ENCODE measurements around the gene TRIP6.
"Not testable (repeated sequence)": the region's sequence is repeated elsewhere in the genome, so short reads cannot be mapped to it uniquely, and the experiment has no call there.

Gene TRIP6

DNA sequence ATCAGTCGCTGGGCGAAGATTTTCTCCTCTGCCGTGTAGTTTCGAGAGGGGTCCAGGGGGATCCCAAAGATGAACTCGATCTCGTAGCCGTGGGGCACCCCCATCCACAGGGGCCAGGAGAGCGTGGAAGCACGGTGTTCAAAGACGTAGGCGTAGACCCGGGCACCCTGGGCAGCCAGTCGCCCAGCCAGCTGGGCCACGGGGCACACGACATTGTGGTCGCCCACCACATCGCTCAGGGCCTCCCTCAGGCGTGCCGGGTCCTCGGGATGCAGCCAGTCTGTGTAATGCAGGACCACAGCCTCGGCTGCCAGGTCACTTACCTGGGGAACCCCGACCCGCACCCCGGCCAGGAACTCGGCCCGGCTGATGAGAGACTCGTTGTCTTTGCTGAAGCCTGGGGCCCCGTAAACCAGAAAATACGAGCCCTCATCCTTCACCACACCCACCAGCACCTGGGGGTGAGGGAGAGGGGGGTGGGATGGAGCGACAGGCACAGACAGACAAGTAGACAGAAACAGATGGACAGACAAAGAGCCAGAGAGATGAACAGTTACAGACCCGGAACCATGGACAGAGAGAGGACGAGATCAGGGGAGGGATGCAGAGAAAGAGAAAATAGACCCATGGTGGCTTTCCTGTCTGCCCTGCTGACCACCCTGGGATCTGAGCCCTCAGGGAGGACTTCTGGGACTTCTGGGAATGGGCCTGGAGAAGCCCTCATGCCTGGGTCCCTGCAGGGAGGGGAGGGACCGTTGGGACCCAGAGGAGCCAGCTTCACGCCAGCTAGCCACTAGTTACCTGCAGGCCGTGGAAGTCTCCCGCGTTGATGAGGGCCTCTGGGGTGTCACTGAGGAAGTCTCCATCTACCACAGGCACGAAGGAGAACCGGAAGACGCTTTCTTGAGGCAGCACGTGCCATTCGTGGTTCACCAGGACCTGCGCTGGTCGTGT is 25.5 kb downstream of the TRIP6 start:
- no peak for DNase-seq

DNA sequence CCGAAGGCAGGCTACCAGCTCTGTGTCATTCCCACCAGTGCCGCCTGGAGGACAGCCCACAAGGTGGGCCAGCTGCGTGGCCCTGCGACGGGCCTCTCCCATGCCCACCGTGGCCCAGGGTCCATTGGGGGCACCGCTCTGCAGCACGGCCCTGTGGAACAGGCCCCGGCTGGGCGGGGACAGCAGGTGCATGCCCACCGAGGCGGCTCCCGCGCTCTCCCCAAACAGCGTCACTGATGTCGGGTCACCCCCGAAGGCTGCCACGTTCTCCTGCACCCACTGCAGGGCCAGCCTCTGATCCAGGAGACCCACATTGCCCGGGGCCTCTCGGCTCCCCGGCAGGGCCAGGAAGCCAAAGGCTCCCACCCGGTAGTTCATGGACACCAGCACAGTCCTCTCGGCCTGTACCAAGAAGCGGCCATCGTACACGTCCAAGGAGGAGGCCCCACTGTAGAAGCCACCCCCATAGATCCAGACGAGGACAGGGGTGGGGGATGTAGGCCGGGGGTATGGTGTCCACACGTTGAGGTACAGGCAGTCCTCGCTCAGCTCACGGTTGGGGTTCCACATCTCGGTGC is 26.2 kb downstream of the TRIP6 start:
- no peak for DNase-seq

DNA sequence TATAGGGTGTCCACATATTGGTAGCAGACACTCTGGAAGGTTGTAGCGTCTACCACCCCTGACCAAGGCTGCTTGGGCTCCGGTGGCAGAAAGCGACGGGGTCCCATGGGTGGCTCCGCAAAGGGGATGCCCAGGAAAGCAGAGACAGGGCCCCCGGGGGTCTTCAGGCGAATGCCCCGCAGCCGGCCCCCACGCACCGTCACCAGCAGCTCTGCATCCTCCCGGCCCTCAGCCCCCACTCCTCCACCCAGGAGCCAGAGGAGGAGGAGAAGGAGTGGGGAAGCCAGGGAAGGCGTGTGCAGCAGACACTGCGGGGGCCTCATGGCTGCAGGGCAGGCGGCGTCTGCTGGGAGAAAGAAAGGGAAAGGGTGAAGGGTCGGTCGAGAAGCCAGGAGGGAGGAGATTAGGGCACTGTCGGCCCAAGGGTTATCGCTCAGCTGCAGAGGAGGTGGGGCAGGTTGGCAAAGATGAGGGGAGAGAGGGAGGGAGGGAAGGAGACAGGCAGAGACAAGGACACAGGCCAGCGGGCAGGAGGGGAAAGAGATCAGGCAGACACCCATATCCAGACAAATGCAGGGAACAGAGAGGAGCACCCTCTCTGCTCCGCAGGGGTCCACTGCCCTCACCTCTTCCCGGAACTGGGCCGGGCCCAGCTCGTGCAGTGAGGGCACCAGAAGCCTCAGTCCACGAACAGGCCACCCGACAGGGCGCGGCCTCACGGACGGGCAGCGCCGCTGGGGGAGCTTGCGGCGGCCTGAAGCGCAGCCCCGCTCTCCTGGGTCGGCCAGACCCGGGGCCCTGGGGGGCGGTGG is 26.9 kb downstream of the TRIP6 start:
- DNase-seq = no peak

DNA sequence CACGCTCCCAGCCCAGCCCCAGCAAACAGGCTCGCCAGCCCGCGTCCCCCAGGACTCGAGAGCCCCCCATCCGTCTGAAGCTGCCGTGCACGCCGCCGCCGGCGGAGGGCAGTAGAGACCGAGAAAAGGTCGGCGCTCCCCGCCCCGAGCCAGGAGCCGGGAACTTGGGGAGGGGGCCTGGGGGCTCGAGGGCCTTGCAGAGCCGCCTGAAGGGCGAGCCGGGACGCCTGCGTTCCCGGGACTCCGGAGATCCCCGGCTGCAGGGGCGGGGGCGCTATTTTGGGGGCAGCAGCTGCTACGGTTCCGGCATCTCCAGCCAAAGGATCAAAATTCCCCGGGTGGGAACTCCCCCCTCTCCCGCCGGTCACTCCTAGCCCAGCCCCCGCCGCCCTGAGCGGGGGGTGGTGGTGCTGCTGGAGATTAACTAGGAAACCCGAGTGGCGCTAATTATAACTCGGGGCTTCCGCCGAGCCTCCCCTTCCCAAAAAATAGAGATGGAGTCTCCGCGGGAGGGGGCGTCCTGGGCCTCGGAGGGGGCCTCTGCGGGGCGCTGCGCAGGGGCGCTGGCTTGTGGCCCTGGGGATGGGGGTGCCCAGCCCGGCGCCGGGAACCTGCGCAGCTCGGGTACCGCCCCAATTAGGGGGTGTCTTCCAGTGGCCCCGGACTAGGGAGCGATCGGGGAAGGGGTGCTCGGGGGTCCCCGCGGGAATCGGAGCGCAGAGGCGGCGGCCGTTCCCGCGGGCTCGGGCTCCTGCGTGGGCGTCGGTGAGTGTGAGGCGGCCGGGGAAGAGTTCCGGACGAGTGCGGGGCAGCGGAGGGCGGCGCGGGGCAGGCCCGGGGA is 27.9 kb downstream of the TRIP6 start:
- DNase-seq = peak; percentile 75

DNA sequence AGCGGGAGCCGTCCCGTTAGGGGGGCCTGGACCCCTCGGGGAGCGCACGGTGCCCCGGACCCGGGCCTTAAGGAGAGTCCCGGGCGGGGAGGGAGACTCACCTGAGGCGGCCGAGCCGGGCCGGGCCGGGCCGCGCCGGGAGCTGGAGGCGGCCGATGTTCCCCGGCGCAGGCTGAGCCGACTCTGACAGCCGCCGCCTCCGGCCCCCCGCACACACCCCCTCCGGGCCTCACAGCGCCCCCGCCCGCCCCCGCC is 28.4 kb downstream of the TRIP6 start, which contains the start of gene ACHE:
Gene ACHE, minus strand, starts transcription at position 188 of the 255 bp plus-strand sequence. CDS start 1,656 bp downstream, outside the sequence.
- no peak for DNase-seq

DNA sequence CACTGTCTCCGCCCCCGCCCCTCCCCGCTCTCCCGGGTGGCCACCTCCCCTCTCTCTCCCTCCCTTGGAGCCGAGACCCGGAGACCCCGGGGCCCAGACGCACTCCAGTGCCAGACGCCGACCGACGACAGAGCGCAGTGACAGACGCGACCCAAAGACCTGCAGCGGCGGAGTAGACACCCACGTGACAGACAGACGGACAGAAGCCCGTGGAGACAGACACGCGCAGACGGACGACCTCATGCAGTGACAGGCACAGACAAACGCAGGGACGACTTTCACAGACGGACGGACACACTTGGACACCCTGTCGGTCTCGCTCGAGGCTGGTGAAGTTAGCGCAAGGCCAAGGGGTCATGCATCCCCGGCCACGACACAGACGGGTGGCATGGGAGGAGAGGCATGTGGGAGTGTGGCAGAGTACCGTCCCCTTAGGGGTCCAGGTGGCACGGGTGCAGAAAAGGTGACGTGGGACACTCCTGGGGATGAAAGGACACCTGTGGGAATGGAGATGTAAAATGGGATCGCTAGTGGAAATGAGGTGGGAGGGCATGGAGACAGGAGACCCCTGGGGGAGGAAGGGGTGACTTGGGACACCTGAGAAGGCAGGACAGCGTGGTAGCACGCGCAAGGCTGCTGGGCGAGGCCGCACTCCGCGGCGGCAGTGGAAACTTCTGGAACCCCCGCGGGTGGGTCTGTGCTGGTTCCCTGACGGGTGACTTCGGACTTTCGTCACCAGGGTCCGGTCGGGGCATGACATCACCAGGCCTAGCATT is 29.0 kb downstream of the TRIP6 start:
- peak; percentile 41 for DNase-seq

DNA sequence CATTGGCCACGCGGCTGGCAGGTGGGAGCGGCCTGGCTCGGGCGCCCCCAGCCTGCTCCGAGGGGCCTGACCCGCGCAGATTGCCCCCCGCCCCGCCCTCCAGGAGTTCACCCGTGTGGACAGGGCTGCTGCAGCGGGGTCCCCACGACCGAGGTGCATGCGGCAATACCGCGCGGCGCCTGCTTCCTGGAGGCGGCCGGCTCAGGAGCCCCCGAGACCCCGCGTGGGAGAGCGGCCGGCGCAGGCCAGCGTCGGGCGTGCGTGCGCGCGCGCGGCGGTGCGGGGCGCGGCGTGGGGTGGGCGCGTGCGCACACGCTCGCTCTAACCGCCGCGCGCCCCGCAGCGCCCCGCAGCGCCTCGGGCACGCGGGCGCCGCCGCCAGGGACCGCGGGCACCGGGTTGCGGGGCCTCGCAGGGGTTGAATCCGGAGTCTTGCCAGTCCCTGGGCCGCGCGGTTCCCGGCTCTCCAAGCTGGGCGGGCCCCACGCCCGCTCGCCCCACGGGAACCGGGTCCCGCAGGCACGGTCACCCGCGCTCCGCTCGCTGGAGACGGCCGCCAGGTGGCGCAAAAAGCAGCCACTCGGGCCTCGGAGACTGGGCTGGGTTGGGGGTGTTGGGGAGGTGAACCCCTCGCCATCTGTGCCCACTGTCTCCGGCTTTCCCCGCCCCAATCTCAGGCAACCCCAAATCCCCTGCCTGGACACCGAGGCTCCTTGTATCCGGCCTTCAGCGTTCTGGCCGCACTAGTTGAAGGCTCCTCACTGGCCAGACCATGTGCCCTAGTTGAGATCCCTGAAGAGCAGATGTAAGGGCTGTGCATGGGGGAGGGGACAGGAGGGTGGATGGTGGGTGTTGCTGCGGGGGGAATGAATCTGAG is 29.8 kb downstream of the TRIP6 start:
- peak; percentile 32 for DNase-seq

DNA sequence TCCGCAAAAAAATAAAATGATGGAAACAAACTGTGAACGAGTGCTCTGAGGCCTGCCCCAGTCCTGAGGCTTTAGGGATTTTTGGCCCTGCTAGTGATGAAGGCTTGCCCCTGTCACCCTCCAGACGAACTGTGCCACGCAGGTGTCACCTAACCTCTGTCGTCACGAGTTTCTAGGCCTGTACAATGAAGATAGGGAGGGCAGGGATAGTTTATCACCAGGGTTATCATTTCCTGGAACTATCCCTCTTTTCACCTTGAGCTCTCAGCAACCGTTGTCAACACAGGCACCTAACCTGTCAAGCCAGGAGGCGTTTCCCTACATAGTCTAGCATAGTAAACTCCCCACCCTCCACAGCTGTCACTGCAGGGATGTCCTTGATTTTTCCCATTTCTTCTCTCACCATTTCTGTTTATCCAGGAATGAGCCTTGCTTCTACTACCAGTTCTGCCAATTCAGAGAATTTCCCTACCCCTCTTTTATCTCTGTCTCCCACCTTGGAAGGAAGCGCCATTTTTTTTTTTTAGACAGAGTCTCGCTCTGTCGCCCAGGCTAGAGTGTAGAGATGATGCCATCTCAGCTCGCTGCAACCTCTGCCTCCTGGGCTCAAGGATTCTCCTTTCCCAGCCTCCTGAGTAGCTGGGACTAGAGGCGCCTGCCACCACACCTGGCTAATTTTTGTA is 30.7 kb downstream of the TRIP6 start:
- DNase-seq = no peak

DNA sequence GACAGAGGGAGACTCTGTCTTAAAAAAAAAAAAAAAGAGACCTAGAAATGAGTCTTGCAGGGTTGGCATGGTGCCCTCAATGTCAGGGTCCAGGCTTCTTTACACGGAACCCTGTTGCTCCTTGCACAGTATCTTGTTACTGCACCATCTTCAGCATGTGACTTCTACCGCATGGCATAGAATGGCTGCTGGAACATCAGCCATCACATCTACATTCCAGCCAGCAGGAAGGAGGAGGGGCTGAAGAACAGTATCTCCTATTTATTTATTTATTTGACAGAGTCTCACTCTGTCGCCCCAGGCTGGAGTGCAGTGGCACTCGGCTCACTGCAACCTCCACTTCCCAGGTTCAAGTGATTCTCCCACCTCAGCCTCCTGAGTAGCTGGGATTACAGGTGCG is 32.2 kb downstream of the TRIP6 start:
- no peak for DNase-seq

DNA sequence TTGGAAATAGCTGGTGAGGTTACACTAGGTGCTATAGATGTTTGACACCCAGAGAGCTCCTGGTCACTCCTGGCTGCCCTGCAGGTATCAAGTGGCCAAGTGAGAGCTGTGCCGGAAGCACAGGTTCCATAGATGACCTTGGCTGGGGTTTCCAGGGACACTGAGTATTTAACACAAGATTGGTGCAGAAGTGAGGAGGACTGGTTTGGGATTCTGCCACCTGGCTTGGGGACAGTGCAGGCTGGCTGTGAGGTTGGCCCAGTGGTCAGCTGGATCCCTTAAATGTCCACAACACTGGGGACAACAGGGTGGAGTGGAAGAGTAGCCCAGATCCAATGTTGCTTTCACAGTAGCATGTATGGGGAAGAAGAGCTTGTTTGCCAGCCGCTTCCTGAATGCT is 33.8 kb downstream of the TRIP6 start:
- DNase-seq = no peak

DNA sequence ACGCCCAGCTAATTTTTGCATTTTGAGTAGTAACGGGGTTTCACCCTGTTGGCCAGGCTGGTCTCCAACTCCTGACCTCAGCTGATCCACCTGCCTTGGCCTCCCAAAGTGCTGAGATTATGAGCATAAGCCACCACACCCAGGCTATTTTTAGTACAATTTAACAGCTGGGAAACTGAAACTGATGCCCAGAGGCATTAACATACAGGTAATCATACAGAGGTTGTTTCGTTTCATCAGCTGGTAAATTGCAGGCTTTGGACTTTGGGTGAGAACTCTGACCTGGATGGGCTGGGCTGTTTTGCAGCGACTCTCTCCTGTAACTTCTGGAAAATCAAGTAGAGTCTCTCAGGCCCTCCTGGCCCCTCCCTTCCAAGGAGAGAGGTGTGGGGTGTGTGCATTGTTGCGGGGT is 34.7 kb downstream of the TRIP6 start:
- DNase-seq = no peak

DNA sequence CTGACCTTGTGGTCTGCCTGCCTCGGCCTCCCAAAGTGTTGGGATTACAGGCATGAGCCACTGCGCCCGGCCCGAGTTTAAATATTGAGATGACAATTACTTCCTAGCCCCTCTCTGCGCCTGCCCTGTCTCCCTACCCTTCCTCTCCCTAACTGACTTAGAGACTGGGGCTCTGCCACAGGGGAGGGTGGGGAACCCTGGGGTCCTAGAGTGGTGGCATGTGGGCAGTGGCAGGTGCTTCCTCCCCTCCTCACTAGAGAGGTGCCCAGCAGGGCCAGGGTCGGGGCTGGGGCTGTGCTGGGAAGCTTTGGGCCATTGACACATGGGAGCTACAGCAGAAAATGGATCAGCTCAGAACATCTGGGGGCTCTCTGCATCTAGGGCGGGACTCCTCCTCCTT is 35.5 kb downstream of the TRIP6 start:
- DNase-seq = no peak

DNA sequence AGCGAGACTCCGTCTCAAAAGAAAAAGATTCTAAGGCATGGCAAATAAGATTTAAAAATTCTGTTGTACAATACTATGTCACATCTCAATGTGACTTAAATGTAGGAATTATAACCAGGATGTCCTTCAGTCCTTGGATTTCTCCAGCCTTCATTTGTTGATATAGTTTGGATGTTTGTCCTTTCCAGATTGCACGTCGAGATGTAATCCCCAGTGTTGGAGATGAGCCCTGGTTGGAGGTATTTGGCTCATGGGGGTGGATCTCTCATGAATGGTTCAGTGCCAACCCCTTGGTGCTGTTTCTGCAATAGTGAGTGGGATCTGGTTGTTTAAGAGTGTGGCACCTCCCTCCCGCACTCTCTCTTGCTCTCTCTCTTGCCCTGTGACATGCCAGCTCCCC is 41.3 kb downstream of the TRIP6 start:
- no peak for DNase-seq

DNA sequence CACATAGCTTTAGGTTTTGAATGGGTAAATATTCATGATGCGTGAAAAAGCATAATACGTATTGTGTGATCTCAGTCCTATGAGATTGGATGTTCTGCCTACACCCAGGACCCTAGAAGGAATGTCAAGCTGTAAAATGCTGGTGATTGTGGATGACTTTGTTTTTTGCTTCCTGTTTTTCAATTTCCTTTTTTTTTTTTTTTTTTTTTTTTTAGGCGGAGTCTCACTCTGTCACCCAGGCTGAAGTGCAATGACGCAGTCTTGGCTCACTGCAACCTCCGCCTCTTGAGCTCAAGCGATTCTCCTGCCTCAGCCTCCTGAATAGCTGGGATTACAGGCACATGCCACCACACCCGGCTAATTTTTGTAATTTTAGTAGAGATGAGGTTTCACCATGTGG is 43.3 kb downstream of the TRIP6 start:
- not testable (repeated sequence) for DNase-seq

DNA sequence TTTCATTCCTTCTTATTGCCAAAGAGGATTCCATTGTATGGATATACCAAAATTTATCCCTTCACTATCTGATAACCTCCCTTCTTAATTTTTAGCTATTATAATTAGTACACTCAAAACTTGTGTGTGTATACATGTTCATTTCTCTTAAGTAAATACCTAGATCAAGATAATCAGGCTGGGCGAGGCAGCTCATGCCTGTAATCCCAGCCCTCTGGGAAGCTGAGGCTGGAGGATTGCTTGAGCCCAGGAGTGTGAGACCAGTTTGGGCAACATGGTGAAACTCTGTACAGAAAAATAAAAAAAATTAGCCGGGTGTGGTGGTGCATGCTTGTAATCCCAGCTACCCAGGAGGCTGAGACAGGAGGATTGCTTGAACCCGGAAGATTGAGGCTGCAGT is 44.3 kb downstream of the TRIP6 start:
- no peak for DNase-seq

DNA sequence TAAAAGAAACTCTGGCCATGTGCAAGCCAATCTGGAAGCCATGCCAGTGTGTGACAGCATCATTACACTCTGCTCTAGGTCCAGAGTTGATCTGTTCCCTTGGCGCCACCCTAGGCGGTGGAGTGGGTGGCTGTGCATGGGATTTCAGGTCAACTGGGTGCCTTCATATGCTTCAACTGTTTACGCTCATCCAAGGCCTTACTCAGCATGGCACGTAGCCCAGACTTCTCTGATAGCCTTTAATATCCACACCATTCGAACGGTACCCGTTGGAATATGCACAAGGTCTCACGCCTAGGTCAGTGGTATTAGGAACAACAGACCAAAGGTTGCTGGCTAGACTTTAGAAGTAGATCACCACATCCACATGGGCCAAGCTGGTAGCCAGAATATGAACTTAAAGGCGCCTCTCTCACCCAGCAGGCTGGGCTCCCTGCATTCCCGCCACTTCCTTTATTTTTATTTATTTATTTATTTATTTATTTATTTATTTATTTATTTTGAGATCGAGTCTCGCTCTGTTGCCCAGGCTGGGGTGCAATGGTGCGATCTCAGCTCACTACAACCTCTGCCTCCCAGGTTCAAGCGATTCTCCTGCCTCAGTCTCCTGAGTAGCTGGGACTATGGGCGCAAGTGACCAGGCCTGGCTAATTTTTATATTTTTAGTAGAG is 47.2 kb downstream of the TRIP6 start:
- no peak for DNase-seq

DNA sequence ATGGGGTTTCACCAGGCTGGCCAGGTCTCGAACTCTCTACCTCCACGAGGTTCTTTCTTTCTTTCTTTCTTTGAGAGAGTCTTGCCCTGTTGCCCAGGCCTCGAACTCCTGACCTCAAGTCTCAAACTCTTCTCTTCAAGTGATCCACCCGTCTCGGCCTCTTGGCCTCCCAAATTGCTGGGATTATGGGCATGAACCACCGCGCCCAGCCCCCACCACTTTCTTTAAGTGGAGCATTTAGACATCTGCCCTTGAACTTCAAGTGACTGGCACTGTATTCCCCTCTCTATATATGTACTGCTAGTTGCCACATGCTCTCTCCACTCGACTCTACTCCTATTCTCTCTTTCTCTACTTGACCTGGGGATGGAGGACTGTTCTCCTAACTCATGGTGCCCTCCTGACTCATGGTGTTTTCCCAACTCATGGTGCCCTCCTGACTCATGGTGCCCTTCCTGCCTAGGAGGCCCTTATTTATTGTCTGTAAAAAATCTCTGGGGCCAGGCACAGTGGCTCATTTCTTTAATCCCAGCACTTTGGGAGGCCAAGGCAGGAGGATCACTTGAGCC is 47.8 kb downstream of the TRIP6 start:
- DNase-seq = no peak

DNA sequence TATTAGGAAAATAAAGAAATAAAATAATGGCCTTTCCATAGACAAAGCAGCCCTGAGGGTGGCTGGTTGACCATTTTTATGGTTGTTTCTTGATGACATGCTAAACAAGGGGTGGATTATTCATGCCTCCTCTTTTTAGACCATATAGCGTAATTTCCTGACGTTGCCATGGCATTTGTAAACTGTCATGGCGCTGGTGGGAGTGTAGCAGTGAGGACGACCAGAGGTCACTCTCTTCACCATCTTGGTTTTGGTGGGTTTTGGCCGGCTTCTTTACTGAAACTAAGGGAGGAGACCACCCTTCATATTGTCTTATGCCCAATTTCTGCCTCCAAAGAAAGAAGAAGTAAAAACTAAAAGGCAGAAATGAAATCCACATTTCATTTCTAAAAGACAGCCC is 52.1 kb downstream of the TRIP6 start:
- DNase-seq = not testable (repeated sequence)

DNA sequence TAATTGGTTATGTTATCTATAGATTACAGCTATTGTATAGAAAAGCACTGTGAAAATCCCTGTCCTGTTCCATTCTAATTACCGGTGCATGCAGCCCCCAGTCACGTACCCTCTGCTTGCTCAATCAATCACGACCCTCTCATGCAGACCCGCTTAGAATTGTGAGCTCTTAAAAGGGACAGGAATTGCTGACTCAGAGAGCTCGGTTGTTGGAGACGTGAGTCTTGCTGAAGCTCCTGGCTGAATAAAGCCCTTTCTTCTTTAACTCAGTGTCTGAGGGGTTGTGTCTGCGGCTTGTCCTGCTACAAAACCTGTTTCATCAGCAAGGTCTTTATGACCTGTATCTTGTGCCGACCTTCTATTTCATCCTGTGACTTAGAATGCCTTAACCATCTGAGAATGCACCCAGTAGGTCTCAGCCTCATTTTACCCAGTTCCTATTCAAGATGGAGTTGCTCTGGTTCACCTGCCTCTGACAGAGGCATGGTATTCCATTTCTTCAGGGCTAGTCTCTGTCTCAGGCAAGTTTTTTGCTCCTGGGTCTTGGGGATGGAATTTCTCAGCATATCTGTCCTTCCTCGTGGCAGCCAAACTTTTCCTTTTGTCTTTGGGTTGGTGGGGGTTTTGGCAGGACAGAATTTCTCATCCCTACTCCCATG is 52.7 kb downstream of the TRIP6 start:
- DNase-seq = not testable (repeated sequence)
